Panc1 (cell line): ENCODE results near the gene TCTN1. TPM values are rescaled to one million over a fixed set of nuclear protein-coding genes. Genes with fewer than 3 reads are reported as not detected.

Experiments used
- ATAC-seq: fragments of 200-7000 bp; cut with Tn5 transposase; 2 replicates; pipeline ENCODE4 v1.9.1; 2020; ENCODE audit warnings: mild to moderate bottlenecking, moderate library complexity
- BruUV-seq: library from RNA; stranded (reverse); fragments of 400-500 nt; replicated peaks from 2 replicates; lab custom pipeline; 2021; lab: Mats Ljungman, UMichigan
- CTCF ChIA-PET: fragments of 300-600 bp; sonication (Branson Sonifier 250); formaldehyde crosslinking; loops from one replicate; lab custom pipeline; 2022; ENCODE audit warnings: antibody characterized with exemption; lab: Charles Lee
- POLR2A ChIA-PET: fragments of 300-600 bp; sonication (Branson Sonifier 250); formaldehyde crosslinking; loops from one replicate; lab custom pipeline; 2022; ENCODE audit warnings: antibody characterized with exemption; lab: Charles Lee
- DNase-seq: peaks from one replicate; pipeline ENCODE4 v3.0.0-alpha.2; 2010; ENCODE audit warnings: low read depth, low spot score
- H3K27ac ChIP-seq: 2 replicates; pipeline ENCODE4 v1.5.1; 2011; ENCODE audit warnings: mild to moderate bottlenecking, low read length, inconsistent platforms
- H3K27me3 ChIP-seq: fragments of 200-500 bp; sonication (Bioruptor generic); 2 replicates; pipeline ENCODE4 v1.6.0; 2014; ENCODE audit warnings: low read length, inconsistent platforms; ENCODE audit not compliant: control insufficient read depth, insufficient read depth
- H3K36me3 ChIP-seq: fragments of 200-500 bp; sonication (Bioruptor generic); 2 replicates; pipeline ENCODE4 v1.5.1; 2014; ENCODE audit warnings: inconsistent platforms, mild to moderate bottlenecking, low read length, moderate library complexity; ENCODE audit not compliant: control insufficient read depth, insufficient read depth
- H3K4me1 ChIP-seq: 2 replicates; pipeline ENCODE4 v1.5.1; 2011; ENCODE audit warnings: inconsistent platforms, mild to moderate bottlenecking, low read length, moderate library complexity; ENCODE audit not compliant: control insufficient read depth, insufficient read depth
- H3K4me3 ChIP-seq, 2 experiments: 2 replicates each; pipeline ENCODE4 v1.5.1; 2011 to 2012; ENCODE audit warnings: low read depth in 2 of 2, low read length in 2 of 2, mild to moderate bottlenecking in 2 of 2, inconsistent platforms in 1 of 2, moderate library complexity in 1 of 2
- H3K9me3 ChIP-seq: fragments of 200-500 bp; sonication (Bioruptor generic); 2 replicates; pipeline ENCODE4 v1.5.1; 2014; ENCODE audit warnings: low read depth, mild to moderate bottlenecking, inconsistent platforms, low read length, moderate library complexity; ENCODE audit not compliant: control insufficient read depth, insufficient read depth
- POLR2AphosphoS5 ChIP-seq: IDR thresholded peaks from 2 replicates; pipeline ENCODE4 v1.6.1; 2012; ENCODE audit warnings: mild to moderate bottlenecking, low read depth, low read length, moderate library complexity
- SIN3A ChIP-seq: IDR thresholded peaks from 2 replicates; pipeline ENCODE4 v1.6.1; 2012; ENCODE audit warnings: low read depth, mild to moderate bottlenecking, low read length, moderate library complexity, borderline replicate concordance; ENCODE audit not compliant: insufficient read depth
- TCF7L2 ChIP-seq: IDR thresholded peaks from 2 replicates; pipeline ENCODE4 v1.6.1; 2011; ENCODE audit warnings: mild to moderate bottlenecking, low read depth, low read length, inconsistent platforms
- in situ Hi-C: cut with HindIII; loops from 2 replicates; pipeline ENCODE4 v1.10.0; 2016; ENCODE audit warnings: low sequenced_read_pairs, low pct_unique_long_range_greater_than_20kb
- intact Hi-C: fragments of 100-400 bp; cut with micrococcal nuclease; formaldehyde crosslinking; loops from one replicate; pipeline ENCODE4 v1.10.0; 2022; ENCODE audit not compliant: unreplicated experiment
- total RNA-seq: library from RNA; stranded (reverse); gene quantifications from one replicate; pipeline ENCODE4 v1.2.1, GENCODE V29; 2021; ENCODE audit not compliant: unreplicated experiment
- TF ChIP-seq, protein P1 (sequence below): fragments of 450-650 bp; IDR thresholded peaks from 2 replicates; pipeline ENCODE4 v1.5.1; 2017; ENCODE audit warnings: mild to moderate bottlenecking
- TF ChIP-seq, protein P2 (sequence below), 2 experiments: IDR thresholded peaks; 2 replicates each; pipeline ENCODE4 v1.6.1; 2011 to 2012; ENCODE audit warnings: low read depth in 2 of 2, control low read depth in 1 of 2, low read length in 1 of 2, mild to moderate bottlenecking in 1 of 2, moderate library complexity in 1 of 2; ENCODE audit not compliant: insufficient read depth in 1 of 2

Gene TCTN1
- total RNA-seq, 1 experiment from 2014 or later = 28.5 TPM

- Histone ChIP-seq H3K9me3 (no peaks in the 10 kb centered on the region), H3K27me3 (no peaks in the 10 kb centered on the region), H3K4me3 (no peak overlapping the region), H3K27ac (no peak overlapping the region), H3K36me3 (no peaks in the 10 kb centered on the region), H3K4me1 (no peaks in the 10 kb centered on the region)
- DNase-seq (no peak), ATAC-seq (no peak)
- ChIA-PET POLR2A (interaction anchor here (0.6 kb wide), 1 partner anchor 1240 kb away, joined by 3 read pairs; no protein-coding TSS in a partner anchor), CTCF (no interaction called here)
- BruUV-seq = no TSS peak
- intact Hi-C loops (no loop called here), in situ Hi-C loops (no loop called here)
- TF ChIP-seq, protein P1, sequence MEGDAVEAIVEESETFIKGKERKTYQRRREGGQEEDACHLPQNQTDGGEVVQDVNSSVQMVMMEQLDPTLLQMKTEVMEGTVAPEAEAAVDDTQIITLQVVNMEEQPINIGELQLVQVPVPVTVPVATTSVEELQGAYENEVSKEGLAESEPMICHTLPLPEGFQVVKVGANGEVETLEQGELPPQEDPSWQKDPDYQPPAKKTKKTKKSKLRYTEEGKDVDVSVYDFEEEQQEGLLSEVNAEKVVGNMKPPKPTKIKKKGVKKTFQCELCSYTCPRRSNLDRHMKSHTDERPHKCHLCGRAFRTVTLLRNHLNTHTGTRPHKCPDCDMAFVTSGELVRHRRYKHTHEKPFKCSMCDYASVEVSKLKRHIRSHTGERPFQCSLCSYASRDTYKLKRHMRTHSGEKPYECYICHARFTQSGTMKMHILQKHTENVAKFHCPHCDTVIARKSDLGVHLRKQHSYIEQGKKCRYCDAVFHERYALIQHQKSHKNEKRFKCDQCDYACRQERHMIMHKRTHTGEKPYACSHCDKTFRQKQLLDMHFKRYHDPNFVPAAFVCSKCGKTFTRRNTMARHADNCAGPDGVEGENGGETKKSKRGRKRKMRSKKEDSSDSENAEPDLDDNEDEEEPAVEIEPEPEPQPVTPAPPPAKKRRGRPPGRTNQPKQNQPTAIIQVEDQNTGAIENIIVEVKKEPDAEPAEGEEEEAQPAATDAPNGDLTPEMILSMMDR = no peak
- TF ChIP-seq SIN3A (no peak), POLR2AphosphoS5 (no peak), TCF7L2 (no peak)
- TF ChIP-seq, protein P2, sequence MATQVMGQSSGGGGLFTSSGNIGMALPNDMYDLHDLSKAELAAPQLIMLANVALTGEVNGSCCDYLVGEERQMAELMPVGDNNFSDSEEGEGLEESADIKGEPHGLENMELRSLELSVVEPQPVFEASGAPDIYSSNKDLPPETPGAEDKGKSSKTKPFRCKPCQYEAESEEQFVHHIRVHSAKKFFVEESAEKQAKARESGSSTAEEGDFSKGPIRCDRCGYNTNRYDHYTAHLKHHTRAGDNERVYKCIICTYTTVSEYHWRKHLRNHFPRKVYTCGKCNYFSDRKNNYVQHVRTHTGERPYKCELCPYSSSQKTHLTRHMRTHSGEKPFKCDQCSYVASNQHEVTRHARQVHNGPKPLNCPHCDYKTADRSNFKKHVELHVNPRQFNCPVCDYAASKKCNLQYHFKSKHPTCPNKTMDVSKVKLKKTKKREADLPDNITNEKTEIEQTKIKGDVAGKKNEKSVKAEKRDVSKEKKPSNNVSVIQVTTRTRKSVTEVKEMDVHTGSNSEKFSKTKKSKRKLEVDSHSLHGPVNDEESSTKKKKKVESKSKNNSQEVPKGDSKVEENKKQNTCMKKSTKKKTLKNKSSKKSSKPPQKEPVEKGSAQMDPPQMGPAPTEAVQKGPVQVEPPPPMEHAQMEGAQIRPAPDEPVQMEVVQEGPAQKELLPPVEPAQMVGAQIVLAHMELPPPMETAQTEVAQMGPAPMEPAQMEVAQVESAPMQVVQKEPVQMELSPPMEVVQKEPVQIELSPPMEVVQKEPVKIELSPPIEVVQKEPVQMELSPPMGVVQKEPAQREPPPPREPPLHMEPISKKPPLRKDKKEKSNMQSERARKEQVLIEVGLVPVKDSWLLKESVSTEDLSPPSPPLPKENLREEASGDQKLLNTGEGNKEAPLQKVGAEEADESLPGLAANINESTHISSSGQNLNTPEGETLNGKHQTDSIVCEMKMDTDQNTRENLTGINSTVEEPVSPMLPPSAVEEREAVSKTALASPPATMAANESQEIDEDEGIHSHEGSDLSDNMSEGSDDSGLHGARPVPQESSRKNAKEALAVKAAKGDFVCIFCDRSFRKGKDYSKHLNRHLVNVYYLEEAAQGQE (IDR thresholded peaks at IDR 0.05; ENCODE audit: insufficient read depth in 1 of 2, low read depth in 2 of 2, low read length in 1 of 2) = no peak
Observed at GRCh38 chr12:110679201-110679600, 65.3 kb downstream of the TCTN1 start.

- ChIA-PET POLR2A (no interaction called here), CTCF (interaction anchor here (0.7 kb wide), 1 partner anchor 85 kb away, joined by 5 read pairs; no protein-coding TSS in a partner anchor)
- intact Hi-C loops = no loop called here
- BruUV-seq = no TSS peak
- Histone ChIP-seq H3K4me3 (no peak overlapping the region), H3K4me1 (no peaks in the 10 kb centered on the region), H3K9me3 (no peaks in the 10 kb centered on the region), H3K27me3 (no peaks in the 10 kb centered on the region), H3K27ac (no peak overlapping the region), H3K36me3 (no peaks in the 10 kb centered on the region)
- no peak for TF ChIP-seq SIN3A
- no peak for TF ChIP-seq POLR2AphosphoS5
- TF ChIP-seq, protein P1 = no peak
- TF ChIP-seq, protein P2 (IDR thresholded peaks at IDR 0.05; ENCODE audit: insufficient read depth in 1 of 2, low read depth in 2 of 2, low read length in 1 of 2) = no peak
- no peak for TF ChIP-seq TCF7L2
- ATAC-seq (no peak), DNase-seq (no peak)
- in situ Hi-C loops = no loop called here
Observed at GRCh38 chr12:110680032-110680431, 66.1 kb downstream of the TCTN1 start.
